Ishikawa (cell line): Measurements from ENCODE around the gene MACROD2.

Source experiments
- CEBPB ChIP-seq: IDR thresholded peaks from 2 replicates; pipeline ENCODE4 v1.6.1; 2012
- CREB1 ChIP-seq: IDR thresholded peaks from 2 replicates; pipeline ENCODE4 v1.6.1; 2012; ENCODE audit warnings: low read depth
- EGR1 ChIP-seq: IDR thresholded peaks from 2 replicates; pipeline ENCODE4 v1.6.1; 2012
- EP300 ChIP-seq: IDR thresholded peaks from 2 replicates; pipeline ENCODE4 v1.6.1; 2012; ENCODE audit warnings: borderline replicate concordance
- FOXM1 ChIP-seq: IDR thresholded peaks from 2 replicates; pipeline ENCODE4 v1.6.1; 2012; ENCODE audit warnings: low read depth, borderline replicate concordance
- MAX ChIP-seq: IDR thresholded peaks from 2 replicates; pipeline ENCODE4 v1.6.1; 2012
- NFIC ChIP-seq: IDR thresholded peaks from 2 replicates; pipeline ENCODE4 v1.6.1; 2012
- RAD21 ChIP-seq: IDR thresholded peaks from 2 replicates; pipeline ENCODE4 v1.6.1; 2012; ENCODE audit warnings: low read depth
- REST ChIP-seq: IDR thresholded peaks from 2 replicates; pipeline ENCODE4 v1.6.1; 2012; ENCODE audit warnings: low read depth, mild to moderate bottlenecking
- TAF1 ChIP-seq: IDR thresholded peaks from 2 replicates; pipeline ENCODE4 v1.6.1; 2012; ENCODE audit warnings: low read depth, mild to moderate bottlenecking
- TCF12 ChIP-seq: IDR thresholded peaks from 2 replicates; pipeline ENCODE4 v1.6.1; 2012; ENCODE audit warnings: low read depth
- TEAD4 ChIP-seq: IDR thresholded peaks from 2 replicates; pipeline ENCODE4 v1.6.1; 2012
- USF1 ChIP-seq: IDR thresholded peaks from 2 replicates; pipeline ENCODE4 v1.6.1; 2012
- YY1 ChIP-seq: IDR thresholded peaks from 2 replicates; pipeline ENCODE4 v1.6.1; 2012; ENCODE audit warnings: low read depth
- ZBTB7A ChIP-seq: IDR thresholded peaks from 2 replicates; pipeline ENCODE4 v1.6.1; 2012; ENCODE audit warnings: low read depth

The MACROD2 gene

GRCh38 chr20:14223806-14224205, 228.5 kb downstream of the MACROD2 start:
- TF ChIP-seq TCF12, result no peak
- no peak for TF ChIP-seq REST
- no peak for TF ChIP-seq RAD21
- TF ChIP-seq EGR1, result no peak
- TF ChIP-seq TEAD4, result no peak
- TF ChIP-seq EP300, result no peak
- no peak for TF ChIP-seq YY1
- no peak for TF ChIP-seq MAX
- no peak for TF ChIP-seq TAF1

- TF ChIP-seq RAD21, result no peak
- TF ChIP-seq CREB1, result no peak
- no peak for TF ChIP-seq MAX
- no peak for TF ChIP-seq TAF1
- TF ChIP-seq EGR1, result no peak
- no peak for TF ChIP-seq TEAD4
- TF ChIP-seq NFIC, result no peak
- TF ChIP-seq REST, result no peak
Measured at GRCh38 chr20:14232650-14233049, 237.3 kb downstream of the MACROD2 start.

- TF ChIP-seq RAD21 (no peak), EGR1 (no peak), TEAD4 (no peak)
Measured at GRCh38 chr20:14234666-14235295, 239.5 kb downstream of the MACROD2 start.

GRCh38 chr20:14235355-14235754, 240.0 kb downstream of the MACROD2 start:
- TF ChIP-seq USF1 (no peak), REST (no peak), ZBTB7A (no peak), FOXM1 (no peak), TAF1 (no peak), YY1 (no peak), EP300 (no peak), TCF12 (no peak)

- TF ChIP-seq TAF1, result no peak
- TF ChIP-seq CEBPB, result no peak
- no peak for TF ChIP-seq RAD21
- TF ChIP-seq EGR1, result no peak
- TF ChIP-seq TEAD4, result no peak
- TF ChIP-seq EP300, result no peak
- no peak for TF ChIP-seq FOXM1
- no peak for TF ChIP-seq ZBTB7A
- TF ChIP-seq USF1, result no peak
- TF ChIP-seq MAX, result no peak
- no peak for TF ChIP-seq YY1
- TF ChIP-seq CREB1, result no peak
- TF ChIP-seq REST, result no peak
- TF ChIP-seq TCF12, result no peak
- no peak for TF ChIP-seq NFIC
Measured at GRCh38 chr20:14245368-14245970, 250.2 kb downstream of the MACROD2 start.
